Naive thymus-derived CD8-positive, alpha-beta T cell (primary cell): ENCODE results near the gene OR8H2. TPM values are rescaled to one million over a fixed set of nuclear protein-coding genes. Genes with fewer than 3 reads are reported as not detected.

Experiments
- polyA plus RNA-seq, 3 donors: library from polyadenylated mRNA; unstranded; fragments of 300-500 nt; fragmentation: Illumina TruSeq; gene quantifications; one replicate each; pipeline ENCODE4 v1.2.3, GENCODE V29; 2021
- total RNA-seq, 8 experiments: library from RNA in 2 of 8; stranded (reverse) in 2 of 8; gene quantifications; one replicate each; pipeline ENCODE4 v1.2.3 and lab custom pipeline; 2021 to 2026

OR8H2 gene
- total and polyA plus RNA-seq, 5 experiments from 2014 or later: not detected

Other genes with a start within 250 kb of the OR8H2 start
- gene TRIM51, start 220.4 kb upstream of the OR8H2 start, total RNA-seq: not detected
- gene TRIM51, start 220.4 kb upstream of the OR8H2 start, polyA plus RNA-seq: not detected
- gene OR5W2, start 189.1 kb upstream of the OR8H2 start, total RNA-seq: not detected
- gene OR5W2, start 189.1 kb upstream of the OR8H2 start, polyA plus RNA-seq: not detected
- not detected for gene OR5I1, start 167.3 kb upstream of the OR8H2 start, total RNA-seq
- gene OR5I1, start 167.3 kb upstream of the OR8H2 start, polyA plus RNA-seq: not detected
- not detected for gene OR10AG1, start 133.7 kb upstream of the OR8H2 start, total RNA-seq
- gene OR10AG1, start 133.7 kb upstream of the OR8H2 start, polyA plus RNA-seq: not detected
- not detected for gene OR5F1, start 109.1 kb upstream of the OR8H2 start, total RNA-seq
- gene OR5F1, start 109.1 kb upstream of the OR8H2 start, polyA plus RNA-seq: not detected
- not detected for gene OR5AS1, start 76.0 kb upstream of the OR8H2 start, total RNA-seq
- gene OR5AS1, start 76.0 kb upstream of the OR8H2 start, polyA plus RNA-seq: not detected
- not detected for gene OR8I2, start 10.4 kb upstream of the OR8H2 start, total RNA-seq
- gene OR8I2, start 10.4 kb upstream of the OR8H2 start, polyA plus RNA-seq: not detected
- gene OR8H3, start 18.7 kb downstream of the OR8H2 start, total RNA-seq: not detected
- not detected for gene OR8H3, start 18.7 kb downstream of the OR8H2 start, polyA plus RNA-seq
- gene OR8J3, start 36.5 kb downstream of the OR8H2 start, total RNA-seq: not detected
- gene OR8J3, start 36.5 kb downstream of the OR8H2 start, polyA plus RNA-seq: not detected
- gene OR8K5, start 56.6 kb downstream of the OR8H2 start, total RNA-seq: not detected
- not detected for gene OR8K5, start 56.6 kb downstream of the OR8H2 start, polyA plus RNA-seq
- gene OR5J2, start 72.9 kb downstream of the OR8H2 start, total RNA-seq: not detected
- not detected for gene OR5J2, start 72.9 kb downstream of the OR8H2 start, polyA plus RNA-seq
- gene OR5T2, start 130.6 kb downstream of the OR8H2 start, total RNA-seq: not detected
- gene OR5T2, start 130.6 kb downstream of the OR8H2 start, polyA plus RNA-seq: not detected
- not detected for gene OR5T3, start 148.6 kb downstream of the OR8H2 start, total RNA-seq
- not detected for gene OR5T3, start 148.6 kb downstream of the OR8H2 start, polyA plus RNA-seq
- not detected for gene OR5T1, start 170.5 kb downstream of the OR8H2 start, total RNA-seq
- gene OR5T1, start 170.5 kb downstream of the OR8H2 start, polyA plus RNA-seq: not detected
- not detected for gene OR8H1, start 188.6 kb downstream of the OR8H2 start, total RNA-seq
- not detected for gene OR8H1, start 188.6 kb downstream of the OR8H2 start, polyA plus RNA-seq
- not detected for gene OR8K3, start 211.5 kb downstream of the OR8H2 start, total RNA-seq
- not detected for gene OR8K3, start 211.5 kb downstream of the OR8H2 start, polyA plus RNA-seq
- not detected for gene OR8K1, start 242.4 kb downstream of the OR8H2 start, total RNA-seq
- not detected for gene OR8K1, start 242.4 kb downstream of the OR8H2 start, polyA plus RNA-seq